K562 (cell line): Measurements from ENCODE around the gene PPT1. TPM values are rescaled to one million over a fixed set of nuclear protein-coding genes. Genes with fewer than 3 reads are reported as not detected.

Source experiments
- CBX3 ChIP-seq, 2 experiments: IDR thresholded peaks; 1 replicate in 1 of 2; 2 replicates in 1 of 2; pipeline ENCODE4 v1.6.1; 2012; ENCODE audit warnings: inconsistent platforms in 2 of 2, low read length in 2 of 2, borderline replicate concordance in 1 of 2, control low read depth in 1 of 2
- DIDO1 ChIP-seq: fragments of 450-650 bp; IDR thresholded peaks from 2 replicates; pipeline ENCODE4 v1.6.1; 2016; ENCODE audit warnings: low read depth, missing biosample characterization, missing genetic modification characterization
- FOXK1 ChIP-seq: sonication (generic); formaldehyde crosslinking; IDR thresholded peaks from 2 replicates; pipeline ENCODE4 v1.8.0; 2022; ENCODE audit warnings: missing genetic modification reagents, mild to moderate bottlenecking, borderline replicate concordance
- HSF4 ChIP-seq: fragments of 250-450 bp; sonication (Bioruptor Pico); IDR thresholded peaks from 2 replicates; pipeline ENCODE4 v2.1.2; 2022; ENCODE audit warnings: mild to moderate bottlenecking, moderate library complexity, borderline replicate concordance
- KLF10 ChIP-seq: fragments of 250-450 bp; sonication (Bioruptor Pico); IDR thresholded peaks from 2 replicates; pipeline ENCODE4 v1.6.1; 2021; ENCODE audit warnings: matching md5 sums
- NBN ChIP-seq: fragments of 450-650 bp; IDR thresholded peaks from 2 replicates; pipeline ENCODE4 v1.6.1; 2016; ENCODE audit warnings: low read depth, mild to moderate bottlenecking
- NR4A1 ChIP-seq, 2 experiments: fragments of 250-450 bp in 1 of 2; fragments of 450-650 bp in 1 of 2; sonication (Bioruptor Pico) in 1 of 2; IDR thresholded peaks; 2 replicates each; pipeline versions ENCODE4 v1.4.0 to v1.6.1; 2016 to 2020; ENCODE audit warnings: mild to moderate bottlenecking in 2 of 2, missing compliant biosample characterization in 1 of 2, missing genetic modification characterization in 1 of 2, moderate library complexity in 1 of 2
- XRCC3 ChIP-seq: fragments of 450-650 bp; IDR thresholded peaks from 2 replicates; pipeline ENCODE4 v1.6.1; 2017; ENCODE audit warnings: mild to moderate bottlenecking, moderate library complexity
- ZNF830 ChIP-seq: fragments of 250-450 bp; sonication (Bioruptor Pico); IDR thresholded peaks from 2 replicates; pipeline ENCODE4 v1.5.0; 2021; ENCODE audit warnings: mild to moderate bottlenecking
- ZZZ3 ChIP-seq: fragments of 450-650 bp; IDR thresholded peaks from 2 replicates; pipeline ENCODE4 v1.6.1; 2016; ENCODE audit warnings: antibody characterized with exemption, mild to moderate bottlenecking, moderate library complexity
- polyA plus RNA-seq, 8 experiments: library from polyadenylated mRNA; depleted of rRNA in 4 of 8; stranded (reverse) in 5 of 8; unstranded in 3 of 8; fragments of >200 nt; fragmentation: Nextera tagmentation in 2 of 8; fragmentation: Illumina TruSeq in 1 of 8; extraction: Ambion mirVana in 2 of 8; extraction: Trizol in 1 of 8; gene quantifications; 2 replicates each; pipeline versions ENCODE4 v1.2.1 to v1.2.3, GENCODE V29; 2011 to 2014; ENCODE audit warnings: inconsistent platforms in 1 of 8, missing spikeins in 1 of 8
- total RNA-seq, 7 experiments: library from RNA; depleted of rRNA in 6 of 7; stranded (reverse); fragments of >200 nt in 6 of 7; fragmentation: Illumina TruSeq in 2 of 7; extraction: Trizol in 2 of 7; gene quantifications; 2 replicates each; pipeline versions ENCODE4 v1.2.1 to v1.2.3, GENCODE V29; 2011 to 2021; ENCODE audit warnings: low replicate concordance in 1 of 7
- TF ChIP-seq, protein P1 (sequence below): IDR thresholded peaks from 3 replicates; pipeline ENCODE4 v1.6.1; 2011; ENCODE audit warnings: borderline replicate concordance, mild to moderate bottlenecking, moderate library complexity; ENCODE audit not compliant: insufficient read length; ENCODE audit errors: extremely low read depth
- TF ChIP-seq, protein P2 (sequence below), 2 experiments: fragments of 450-650 bp; formaldehyde crosslinking in 1 of 2; IDR thresholded peaks; 2 replicates each; pipeline versions ENCODE4 v1.4.0 to v1.6.1; 2014 to 2020; ENCODE audit warnings: mild to moderate bottlenecking in 2 of 2, borderline replicate concordance in 1 of 2, low read depth in 1 of 2
- TF ChIP-seq, protein P3 (sequence below): fragments of 250-450 bp; sonication (Bioruptor Pico); IDR thresholded peaks from 2 replicates; pipeline ENCODE4 v1.4.0; 2020; ENCODE audit warnings: borderline replicate concordance

Gene PPT1
- total and polyA plus RNA-seq, 9 of the 15 experiments (the other 6 are each of a cell fraction or from before 2014, with no cell fraction given) = 72.2 to 285 (median 143) TPM

DNA sequence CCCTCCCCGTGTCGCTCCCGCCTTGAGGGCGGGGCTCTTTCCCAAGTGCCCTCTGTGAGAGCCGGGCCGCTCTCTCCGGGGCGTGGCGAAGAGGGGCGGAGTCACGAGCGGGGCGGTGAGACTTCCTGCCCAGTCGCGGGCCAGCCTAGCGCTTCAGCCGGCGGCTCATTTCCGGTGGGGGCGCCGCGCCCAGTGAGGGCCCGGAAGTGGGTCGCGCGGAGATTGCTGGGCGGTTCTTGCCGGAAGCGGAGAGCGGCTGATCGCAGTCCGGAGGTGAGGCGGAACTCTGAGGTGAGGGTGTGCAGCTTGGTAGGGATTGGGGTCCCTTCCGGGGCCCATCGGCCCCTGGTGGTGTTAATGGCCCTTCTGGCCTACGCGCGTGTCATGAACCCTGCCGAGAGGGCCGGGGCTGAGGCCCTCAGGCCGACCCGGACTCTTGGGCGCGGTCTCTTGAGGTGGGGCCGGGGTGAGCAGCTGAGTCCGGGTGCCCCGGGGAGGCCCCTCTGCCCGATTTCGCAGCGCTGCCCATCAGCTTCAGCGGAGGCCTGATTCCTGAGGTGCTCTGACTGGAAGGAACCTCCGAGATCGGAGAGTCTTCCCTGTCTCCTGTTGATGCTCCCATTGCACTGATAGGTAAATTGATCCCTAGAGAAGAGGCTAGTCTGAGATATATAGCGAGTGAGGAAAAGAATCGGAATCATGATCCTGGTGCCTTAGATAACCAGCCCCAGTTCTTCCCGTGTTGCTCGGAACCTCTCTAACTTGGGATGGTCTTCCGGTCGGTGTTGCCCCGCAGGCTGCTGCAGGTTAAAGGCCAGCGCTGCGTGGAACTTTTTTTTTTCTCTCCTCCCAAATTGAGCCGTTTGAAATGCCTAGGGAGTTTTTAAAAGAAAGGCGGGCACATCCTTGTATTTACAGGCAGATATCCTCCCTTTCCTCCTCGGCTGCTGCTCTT, 56.3 kb downstream of the PPT1 start, which contains the start of gene CAP1 (continued):
- TF ChIP-seq HSF4 (CRISPR knock-in tag) = no peak
- no peak for TF ChIP-seq NBN
- peak; percentile 96 for TF ChIP-seq ZNF830
- TF ChIP-seq, protein P1, sequence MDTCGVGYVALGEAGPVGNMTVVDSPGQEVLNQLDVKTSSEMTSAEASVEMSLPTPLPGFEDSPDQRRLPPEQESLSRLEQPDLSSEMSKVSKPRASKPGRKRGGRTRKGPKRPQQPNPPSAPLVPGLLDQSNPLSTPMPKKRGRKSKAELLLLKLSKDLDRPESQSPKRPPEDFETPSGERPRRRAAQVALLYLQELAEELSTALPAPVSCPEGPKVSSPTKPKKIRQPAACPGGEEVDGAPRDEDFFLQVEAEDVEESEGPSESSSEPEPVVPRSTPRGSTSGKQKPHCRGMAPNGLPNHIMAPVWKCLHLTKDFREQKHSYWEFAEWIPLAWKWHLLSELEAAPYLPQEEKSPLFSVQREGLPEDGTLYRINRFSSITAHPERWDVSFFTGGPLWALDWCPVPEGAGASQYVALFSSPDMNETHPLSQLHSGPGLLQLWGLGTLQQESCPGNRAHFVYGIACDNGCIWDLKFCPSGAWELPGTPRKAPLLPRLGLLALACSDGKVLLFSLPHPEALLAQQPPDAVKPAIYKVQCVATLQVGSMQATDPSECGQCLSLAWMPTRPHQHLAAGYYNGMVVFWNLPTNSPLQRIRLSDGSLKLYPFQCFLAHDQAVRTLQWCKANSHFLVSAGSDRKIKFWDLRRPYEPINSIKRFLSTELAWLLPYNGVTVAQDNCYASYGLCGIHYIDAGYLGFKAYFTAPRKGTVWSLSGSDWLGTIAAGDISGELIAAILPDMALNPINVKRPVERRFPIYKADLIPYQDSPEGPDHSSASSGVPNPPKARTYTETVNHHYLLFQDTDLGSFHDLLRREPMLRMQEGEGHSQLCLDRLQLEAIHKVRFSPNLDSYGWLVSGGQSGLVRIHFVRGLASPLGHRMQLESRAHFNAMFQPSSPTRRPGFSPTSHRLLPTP = no peak
- TF ChIP-seq, protein P2, sequence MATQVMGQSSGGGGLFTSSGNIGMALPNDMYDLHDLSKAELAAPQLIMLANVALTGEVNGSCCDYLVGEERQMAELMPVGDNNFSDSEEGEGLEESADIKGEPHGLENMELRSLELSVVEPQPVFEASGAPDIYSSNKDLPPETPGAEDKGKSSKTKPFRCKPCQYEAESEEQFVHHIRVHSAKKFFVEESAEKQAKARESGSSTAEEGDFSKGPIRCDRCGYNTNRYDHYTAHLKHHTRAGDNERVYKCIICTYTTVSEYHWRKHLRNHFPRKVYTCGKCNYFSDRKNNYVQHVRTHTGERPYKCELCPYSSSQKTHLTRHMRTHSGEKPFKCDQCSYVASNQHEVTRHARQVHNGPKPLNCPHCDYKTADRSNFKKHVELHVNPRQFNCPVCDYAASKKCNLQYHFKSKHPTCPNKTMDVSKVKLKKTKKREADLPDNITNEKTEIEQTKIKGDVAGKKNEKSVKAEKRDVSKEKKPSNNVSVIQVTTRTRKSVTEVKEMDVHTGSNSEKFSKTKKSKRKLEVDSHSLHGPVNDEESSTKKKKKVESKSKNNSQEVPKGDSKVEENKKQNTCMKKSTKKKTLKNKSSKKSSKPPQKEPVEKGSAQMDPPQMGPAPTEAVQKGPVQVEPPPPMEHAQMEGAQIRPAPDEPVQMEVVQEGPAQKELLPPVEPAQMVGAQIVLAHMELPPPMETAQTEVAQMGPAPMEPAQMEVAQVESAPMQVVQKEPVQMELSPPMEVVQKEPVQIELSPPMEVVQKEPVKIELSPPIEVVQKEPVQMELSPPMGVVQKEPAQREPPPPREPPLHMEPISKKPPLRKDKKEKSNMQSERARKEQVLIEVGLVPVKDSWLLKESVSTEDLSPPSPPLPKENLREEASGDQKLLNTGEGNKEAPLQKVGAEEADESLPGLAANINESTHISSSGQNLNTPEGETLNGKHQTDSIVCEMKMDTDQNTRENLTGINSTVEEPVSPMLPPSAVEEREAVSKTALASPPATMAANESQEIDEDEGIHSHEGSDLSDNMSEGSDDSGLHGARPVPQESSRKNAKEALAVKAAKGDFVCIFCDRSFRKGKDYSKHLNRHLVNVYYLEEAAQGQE (IDR thresholded peaks at IDR 0.05; ENCODE audit: borderline replicate concordance) = peak; percentile 44; the same call in 1 of the 2 replicates
- TF ChIP-seq, protein P2 (CRISPR knock-in tag; IDR thresholded peaks at IDR 0.05; ENCODE audit: low read depth) = 0 out of 2 replicates have a peak, but pooled peaks have one; percentile 9
- no peak for TF ChIP-seq NR4A1 (CRISPR knock-in tag; IDR thresholded peaks at IDR 0.05)
- peak; percentile 67; the same call in 1 of the 2 replicates for TF ChIP-seq NR4A1 (tag; IDR thresholded peaks at IDR 0.05)
- TF ChIP-seq FOXK1 (CRISPR knock-in tag) = no peak
- no peak for TF ChIP-seq DIDO1
- no peak for TF ChIP-seq XRCC3
- no peak for TF ChIP-seq ZZZ3
- no peak for TF ChIP-seq KLF10 (CRISPR knock-in tag)
- TF ChIP-seq CBX3 (IDR thresholded peaks at IDR 0.05; ENCODE audit: borderline replicate concordance in 1 of 2, low read length in 2 of 2) = no peak
- TF ChIP-seq, protein P3, sequence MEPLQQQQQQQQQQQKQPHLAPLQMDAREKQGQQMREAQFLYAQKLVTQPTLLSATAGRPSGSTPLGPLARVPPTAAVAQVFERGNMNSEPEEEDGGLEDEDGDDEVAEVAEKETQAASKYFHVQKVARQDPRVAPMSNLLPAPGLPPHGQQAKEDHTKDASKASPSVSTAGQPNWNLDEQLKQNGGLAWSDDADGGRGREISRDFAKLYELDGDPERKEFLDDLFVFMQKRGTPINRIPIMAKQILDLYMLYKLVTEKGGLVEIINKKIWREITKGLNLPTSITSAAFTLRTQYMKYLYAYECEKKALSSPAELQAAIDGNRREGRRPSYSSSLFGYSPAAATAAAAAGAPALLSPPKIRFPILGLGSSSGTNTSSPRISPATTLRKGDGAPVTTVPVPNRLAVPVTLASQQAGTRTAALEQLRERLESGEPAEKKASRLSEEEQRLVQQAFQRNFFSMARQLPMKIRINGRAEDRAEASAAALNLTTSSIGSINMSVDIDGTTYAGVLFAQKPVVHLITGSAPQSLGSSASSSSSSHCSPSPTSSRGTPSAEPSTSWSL (CRISPR knock-in tag) = no peak
